GM03348 (cell line): ENCODE data around the gene ZNF800.

ENCODE experiments used
- DNase-seq: peaks from one replicate; pipeline ENCODE4 v3.0.0; 2012; ENCODE audit warnings: low spot score

Gene ZNF800

DNA sequence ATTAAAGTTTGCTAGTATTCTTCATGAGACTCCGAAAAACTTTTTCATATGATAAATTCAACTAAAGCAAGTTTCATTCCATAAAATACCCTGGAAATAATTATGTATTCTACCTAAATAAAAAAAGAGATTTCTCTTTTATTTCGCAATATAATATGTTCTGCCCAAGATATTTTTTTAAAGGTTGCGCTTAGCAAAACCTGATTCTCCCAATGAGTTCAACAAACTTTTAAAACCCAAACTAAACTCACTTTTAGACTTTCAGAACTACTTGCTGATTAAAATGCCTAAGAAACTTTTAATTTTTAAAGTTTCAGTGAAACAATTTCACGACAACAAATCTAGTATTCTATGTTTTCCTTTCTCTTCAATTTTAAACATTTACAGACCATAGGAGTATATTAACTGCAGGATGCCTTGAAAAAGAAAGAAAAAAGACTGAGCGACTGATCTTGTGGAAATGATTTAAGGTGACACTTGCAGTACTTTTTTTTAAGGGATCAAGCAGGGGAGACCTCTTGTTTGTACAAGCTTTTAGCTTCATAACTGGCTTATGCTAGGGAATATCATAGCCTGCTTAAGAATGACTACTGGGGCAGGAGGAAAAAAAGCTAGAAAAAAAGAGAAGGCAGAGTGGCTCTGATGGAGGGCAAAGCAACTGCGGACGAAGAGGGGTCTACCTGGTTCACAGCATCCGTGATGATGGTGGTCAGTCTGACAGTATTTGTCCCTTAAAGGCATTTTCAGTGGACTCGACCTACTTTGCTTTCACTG is 1.5 kb downstream of the ZNF800 start:
- no peak for DNase-seq

DNA sequence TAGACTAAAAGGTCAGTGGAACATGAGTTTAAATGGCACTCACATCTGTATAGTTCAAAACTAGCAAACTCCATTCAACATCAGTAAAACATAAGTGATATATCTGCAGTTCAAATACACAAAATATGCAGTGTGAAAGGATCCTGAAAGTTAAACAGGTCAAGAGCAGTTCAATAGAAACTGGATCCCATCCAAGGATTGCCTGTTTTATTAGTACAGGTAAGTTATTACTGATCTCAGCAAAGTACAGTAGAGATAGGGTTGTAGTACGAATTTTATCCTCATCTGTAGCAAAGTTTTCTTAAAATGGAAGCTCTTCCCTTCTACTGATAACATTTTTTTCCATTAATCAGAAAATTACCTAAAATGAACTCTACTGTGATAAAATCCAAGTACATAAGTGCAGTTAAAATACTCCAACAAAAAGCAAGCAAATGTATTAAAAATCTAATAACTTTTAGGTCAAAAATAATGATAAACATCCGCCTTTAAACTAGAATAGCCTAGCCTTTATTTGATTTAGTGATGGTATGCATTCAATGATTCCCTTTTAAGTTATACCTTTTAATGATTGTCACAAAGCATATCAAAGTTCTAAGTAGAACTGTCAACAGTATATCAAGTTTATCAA is 2.2 kb downstream of the ZNF800 start:
- no peak for DNase-seq

DNA sequence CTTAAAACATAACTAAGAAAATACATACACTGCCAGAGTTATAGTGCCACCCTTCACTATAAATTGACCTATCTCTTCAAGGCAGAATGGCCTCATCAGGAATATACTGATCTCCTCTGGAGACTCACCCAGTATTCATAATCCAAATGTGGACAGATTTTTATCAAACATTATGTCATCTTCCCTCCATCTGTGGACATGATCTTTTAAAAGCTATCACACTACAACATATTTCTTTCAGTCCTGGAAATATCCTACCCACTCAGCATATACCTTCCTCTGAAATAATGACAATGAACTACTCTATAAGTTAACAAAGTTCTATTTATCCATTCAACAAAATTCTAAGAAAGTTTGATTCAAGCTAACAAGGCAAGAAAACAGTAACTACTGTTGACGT is 3.2 kb downstream of the ZNF800 start:
- no peak for DNase-seq

GRCh38 chr7:127387974-127388373 is 4.5 kb downstream of the ZNF800 start:
- no peak for DNase-seq

- peak; percentile 11 for DNase-seq
Measured at GRCh38 chr7:127383123-127383835, 9.2 kb downstream of the ZNF800 start.

DNA sequence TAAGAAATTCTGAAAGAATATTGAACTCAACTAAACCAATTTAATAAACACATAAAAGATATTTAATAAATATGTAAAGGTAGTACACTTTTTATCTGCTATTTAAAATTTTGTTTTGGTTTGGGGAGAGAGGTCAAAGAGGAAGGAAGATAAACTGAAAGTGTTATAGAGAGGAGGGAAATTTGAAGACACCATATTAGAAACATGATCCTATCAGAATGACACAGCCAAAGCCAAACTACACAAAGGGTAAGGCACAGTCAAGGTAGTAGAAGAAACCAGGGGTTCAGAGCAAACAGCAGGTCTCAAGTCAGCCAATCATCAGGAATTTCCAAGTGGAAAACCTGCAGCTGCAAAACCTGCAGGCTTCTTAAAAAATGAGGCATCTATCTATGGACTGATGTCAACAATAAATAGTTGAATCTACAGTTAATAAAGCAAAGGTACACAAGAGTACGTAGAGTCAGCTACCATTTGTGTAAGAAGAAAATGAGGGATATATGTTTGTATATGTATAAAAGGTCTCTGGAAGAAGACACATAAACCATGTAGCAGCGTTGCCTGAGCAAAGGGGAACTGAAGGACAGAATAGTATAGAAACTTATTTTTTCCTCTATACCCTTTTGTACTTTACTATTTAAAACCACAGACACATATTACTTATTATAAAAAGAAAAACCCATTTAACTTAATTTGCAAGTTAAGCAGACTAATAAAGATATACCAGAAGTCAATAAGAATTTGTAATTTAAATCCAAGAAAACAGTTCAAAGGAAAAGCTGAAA is 10.0 kb downstream of the ZNF800 start:
- no peak for DNase-seq

DNA sequence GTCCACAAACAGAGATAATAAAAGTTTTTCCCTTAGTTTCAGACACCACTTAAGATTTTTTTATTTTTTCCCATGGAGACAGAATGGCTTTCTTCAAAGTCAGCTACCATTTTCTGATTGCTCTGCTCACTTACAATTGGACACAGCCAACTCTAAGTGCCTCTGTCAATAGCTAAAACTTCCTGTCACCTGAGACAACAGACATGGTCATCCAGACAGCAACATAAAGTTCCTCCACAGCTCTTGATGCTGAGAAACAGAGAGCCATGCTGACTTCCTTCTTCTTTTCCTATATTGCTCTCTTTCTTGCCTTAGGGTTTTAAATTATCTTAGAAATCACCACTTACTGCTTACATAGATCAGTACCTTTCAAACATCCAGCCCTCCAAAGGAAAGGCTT is 12.0 kb downstream of the ZNF800 start:
- no peak for DNase-seq

DNA sequence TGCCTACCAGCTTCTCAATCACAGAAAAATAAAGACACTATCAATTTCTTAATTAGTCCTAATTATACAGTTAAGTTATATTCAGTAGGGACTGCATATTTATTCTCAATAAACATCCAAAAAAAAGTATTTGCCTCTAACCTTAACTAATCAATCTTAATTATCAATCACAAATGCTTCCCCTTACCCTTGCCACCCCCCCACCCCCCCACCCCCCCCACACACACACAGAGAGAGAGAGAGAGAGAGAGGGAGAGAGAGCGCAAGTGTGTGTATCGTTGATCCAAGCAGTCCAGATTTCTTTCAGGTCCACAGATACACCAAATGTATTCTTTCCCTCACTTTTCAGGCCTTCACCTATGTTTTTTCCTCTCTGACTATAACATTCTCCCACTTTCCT is 12.9 kb downstream of the ZNF800 start:
- no peak for DNase-seq

- no peak for DNase-seq
Measured at GRCh38 chr7:127378537-127378936, 14.0 kb downstream of the ZNF800 start.

GRCh38 chr7:127377425-127377824 is 15.1 kb downstream of the ZNF800 start:
- DNase-seq = no peak

GRCh38 chr7:127375631-127376030 is 16.9 kb downstream of the ZNF800 start:
- DNase-seq = no peak

DNA sequence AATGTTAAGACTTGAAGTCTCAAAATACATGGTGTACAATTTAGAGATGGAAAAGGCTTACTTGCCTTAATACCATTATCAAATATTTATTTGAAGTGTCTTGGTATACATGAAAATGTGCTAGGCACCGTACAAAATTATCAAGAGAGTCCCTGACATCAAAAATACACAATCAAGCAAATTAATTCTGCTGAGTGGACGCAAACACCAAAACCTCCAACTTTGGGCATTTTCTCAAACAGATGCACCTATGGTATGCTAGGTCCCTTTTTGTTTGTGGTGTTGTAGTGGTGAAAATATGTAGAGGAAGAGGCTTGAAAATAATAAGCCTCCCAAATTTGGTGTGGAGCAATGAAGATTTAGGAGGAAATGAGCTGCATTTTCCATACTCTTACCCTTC is 24.8 kb downstream of the ZNF800 start:
- DNase-seq = no peak

GRCh38 chr7:127366680-127367079 is 25.8 kb downstream of the ZNF800 start:
- DNase-seq = no peak

DNA sequence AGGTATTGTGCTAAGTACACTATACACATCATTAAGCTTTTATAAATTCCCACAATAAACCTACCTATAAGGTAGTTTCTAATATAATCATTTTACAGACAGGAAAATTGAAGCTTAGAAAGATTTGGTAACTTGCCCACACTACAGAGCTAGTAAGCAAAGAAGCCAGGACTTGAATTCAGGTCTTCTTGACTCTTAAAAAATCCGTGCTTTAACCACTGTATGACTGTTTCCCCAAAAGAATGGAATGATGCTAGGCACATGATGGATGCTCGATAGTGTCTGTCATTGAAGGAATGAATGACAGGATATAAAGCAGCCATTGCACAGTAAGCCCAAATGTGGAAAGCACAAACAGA is 26.6 kb downstream of the ZNF800 start:
- DNase-seq = no peak

DNA sequence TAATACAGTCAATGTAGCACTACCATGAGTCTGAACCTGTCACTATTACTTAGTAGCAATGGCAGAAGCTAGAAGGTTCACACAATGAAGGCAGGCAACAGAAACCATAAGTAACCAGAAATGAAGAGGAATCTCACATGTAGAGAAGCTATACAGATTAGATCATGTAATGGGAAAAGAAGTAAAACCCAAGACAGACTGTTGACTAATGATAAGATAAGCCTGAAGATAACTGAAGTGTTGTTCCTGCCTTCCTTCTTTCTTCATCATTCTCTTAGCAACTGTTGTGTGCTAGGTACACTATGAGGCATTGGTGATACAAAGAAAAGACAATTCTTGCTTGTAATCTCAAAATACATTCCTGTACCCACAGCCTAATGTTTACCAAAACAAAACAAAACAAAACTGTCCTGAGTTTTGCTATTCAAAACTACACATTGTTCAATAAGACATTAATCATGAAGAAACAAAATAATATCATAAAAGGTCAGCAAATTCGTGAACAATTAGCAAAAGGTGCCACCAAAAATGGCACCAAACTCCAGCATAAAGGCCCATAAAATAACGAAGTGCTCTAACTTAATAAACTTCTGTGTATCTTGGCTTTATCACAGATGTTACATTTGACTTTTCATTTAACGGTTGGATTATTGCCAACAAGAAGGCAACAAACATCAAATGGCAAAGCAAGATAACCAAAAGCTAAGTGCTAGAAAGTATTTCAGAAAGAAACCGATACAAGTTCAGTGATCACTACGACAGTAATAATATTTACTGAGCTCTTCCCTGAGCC is 27.1 kb downstream of the ZNF800 start:
- no peak for DNase-seq

- DNase-seq = no peak
Measured at GRCh38 chr7:127362364-127363027, 30.0 kb downstream of the ZNF800 start.

DNA sequence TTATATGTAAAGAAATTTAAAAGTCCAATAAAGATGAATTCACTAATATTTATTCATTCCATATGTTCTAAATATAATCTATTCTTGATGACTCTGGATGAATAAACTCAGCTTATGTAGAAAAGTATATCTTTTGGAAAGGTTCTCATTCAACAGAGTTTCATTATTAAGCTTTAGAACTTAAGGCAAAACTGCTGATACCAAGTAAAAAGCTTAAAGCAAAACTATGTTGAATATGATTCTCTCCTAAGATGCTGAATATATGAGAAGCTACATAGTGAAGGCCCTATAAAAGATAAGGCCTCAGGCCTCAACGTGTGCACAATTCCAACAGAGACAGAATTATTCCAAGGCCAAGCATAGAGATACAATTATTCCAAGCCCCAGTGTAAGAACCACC is 30.8 kb downstream of the ZNF800 start:
- DNase-seq = no peak

DNA sequence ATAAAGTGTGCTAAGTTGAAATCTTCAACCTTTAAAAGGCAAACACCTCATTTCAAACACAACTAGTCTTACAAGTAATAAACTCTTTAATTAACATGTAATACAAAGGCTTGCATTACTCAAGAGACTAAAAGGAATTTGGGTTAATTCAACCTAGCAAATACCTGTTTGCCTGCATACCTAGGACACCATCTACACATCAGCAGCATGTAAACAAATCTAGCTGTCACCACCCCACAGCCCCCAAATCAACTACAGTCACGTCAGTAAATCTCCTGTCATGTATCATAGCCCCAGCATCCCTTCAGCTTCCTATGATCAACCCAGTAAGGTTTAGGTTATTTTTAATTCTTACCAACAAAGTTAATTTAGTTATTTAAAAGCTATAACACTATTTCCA is 33.5 kb downstream of the ZNF800 start:
- no peak for DNase-seq

- DNase-seq = no peak
Measured at GRCh38 chr7:127353897-127354296, 38.6 kb downstream of the ZNF800 start.

DNA sequence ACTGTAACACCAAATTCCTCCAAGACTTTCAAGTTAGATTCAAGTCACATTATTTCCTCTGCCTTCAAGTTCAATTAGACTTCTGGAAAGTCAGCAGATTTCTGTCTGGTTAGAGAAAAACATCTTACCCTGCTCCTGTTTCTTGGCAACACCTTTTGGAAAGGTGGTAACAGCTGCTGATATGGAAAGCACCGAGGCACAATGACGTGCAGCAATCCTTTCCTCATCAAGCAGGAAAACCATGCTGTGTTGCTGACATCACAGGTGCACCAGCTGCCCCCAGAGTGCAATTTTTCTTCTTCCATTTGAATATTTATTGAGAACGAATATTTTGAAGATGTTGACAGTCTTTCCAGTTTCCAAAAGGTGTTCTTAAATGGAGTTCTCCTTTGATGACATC is 41.9 kb downstream of the ZNF800 start:
- no peak for DNase-seq

- no peak for DNase-seq
Measured at GRCh38 chr7:127349881-127350280, 42.6 kb downstream of the ZNF800 start.
